GM23338 (cell line): Measurements from ENCODE around the gene AKIRIN2. TPM values are rescaled to one million over a fixed set of nuclear protein-coding genes. Genes with fewer than 3 reads are reported as not detected.

ENCODE experiments used
- ATAC-seq: fragments of 200-7000 bp; cut with Tn5 transposase; 3 replicates; pipeline ENCODE4 v1.9.1; 2020
- DNase-seq: peaks from one replicate; pipeline ENCODE4 v3.0.0-alpha.2; 2015; ENCODE audit warnings: low spot score
- H2AFZ ChIP-seq: fragments of 200-600 bp; sonication (generic); 2 replicates; pipeline ENCODE4 v1.8.0; 2016; ENCODE audit warnings: antibody characterized with exemption, mild to moderate bottlenecking, moderate library complexity
- H3F3A ChIP-seq: fragments of 200-600 bp; sonication (generic); replicated peaks from 2 replicates; pipeline ENCODE4 v1.8.0; 2017; ENCODE audit warnings: antibody characterized with exemption, mixed run types, low read depth
- H3K27ac ChIP-seq: fragments of 200-600 bp; sonication (generic); 2 replicates; pipeline ENCODE4 v1.6.1; 2016; ENCODE audit warnings: low read depth
- H3K27me3 ChIP-seq: fragments of 200-600 bp; sonication (generic); 2 replicates; pipeline ENCODE4 v1.8.0; 2016; ENCODE audit warnings: mild to moderate bottlenecking, mixed run types, moderate library complexity; ENCODE audit not compliant: insufficient read depth
- H3K36me3 ChIP-seq: fragments of 200-600 bp; sonication (generic); 2 replicates; pipeline ENCODE4 v1.8.0; 2016; ENCODE audit warnings: mild to moderate bottlenecking; ENCODE audit not compliant: insufficient read depth
- H3K4me1 ChIP-seq: fragments of 200-600 bp; sonication (generic); 2 replicates; pipeline ENCODE4 v1.8.0; 2016; ENCODE audit warnings: mild to moderate bottlenecking, moderate library complexity; ENCODE audit not compliant: insufficient read depth
- H3K4me2 ChIP-seq: fragments of 200-600 bp; sonication (generic); 2 replicates; pipeline ENCODE4 v1.7.1; 2017; ENCODE audit warnings: mixed run types
- H3K4me3 ChIP-seq: fragments of 200-600 bp; sonication (generic); 2 replicates; pipeline ENCODE4 v1.6.1; 2016; ENCODE audit warnings: mixed run types
- H3K79me2 ChIP-seq: fragments of 200-600 bp; sonication (generic); replicated peaks from 2 replicates; pipeline ENCODE4 v1.8.0; 2017; ENCODE audit warnings: mild to moderate bottlenecking; ENCODE audit not compliant: insufficient read depth
- H3K9me2 ChIP-seq: fragments of 200-600 bp; sonication (generic); 2 replicates; pipeline ENCODE4 v1.8.0; 2017; ENCODE audit not compliant: insufficient read depth
- H4K20me1 ChIP-seq: fragments of 200-600 bp; sonication (generic); replicated peaks from 2 replicates; pipeline ENCODE4 v1.8.0; 2017; ENCODE audit warnings: mild to moderate bottlenecking; ENCODE audit not compliant: insufficient read depth
- H3K27ac Mint-ChIP-seq: 2 replicates; pipeline ENCODE4 v1.8.0; 2020; ENCODE audit warnings: inconsistent platforms, mild to moderate bottlenecking, moderate library complexity, mixed read lengths
- H3K27me3 Mint-ChIP-seq: 3 replicates; pipeline ENCODE4 v1.8.0; 2022; ENCODE audit warnings: low read depth, mild to moderate bottlenecking, moderate library complexity, mixed read lengths, inconsistent platforms; ENCODE audit not compliant: insufficient read depth, poor library complexity
- H3K36me3 Mint-ChIP-seq: 3 replicates; pipeline ENCODE4 v1.8.0; 2021; ENCODE audit warnings: low read depth, mild to moderate bottlenecking, inconsistent platforms, moderate library complexity, mixed read lengths
- H3K4me1 Mint-ChIP-seq: 3 replicates; pipeline ENCODE4 v1.8.0; 2020; ENCODE audit warnings: mild to moderate bottlenecking, inconsistent platforms, mixed read lengths
- H3K4me3 Mint-ChIP-seq: 3 replicates; pipeline ENCODE4 v1.8.0; 2021; ENCODE audit warnings: moderate library complexity, mild to moderate bottlenecking, inconsistent platforms, mixed read lengths
- H3K9me3 Mint-ChIP-seq: 3 replicates; pipeline ENCODE4 v1.8.0; 2020; ENCODE audit warnings: moderate library complexity, mild to moderate bottlenecking, inconsistent platforms, mixed read lengths
- JUNB ChIP-seq: IDR thresholded peaks from one replicate; pipeline ENCODE4 v1.6.1; 2016; ENCODE audit warnings: antibody characterized with exemption; ENCODE audit not compliant: unreplicated experiment
- NANOG ChIP-seq: IDR thresholded peaks from 2 replicates; pipeline ENCODE4 v1.6.1; 2016; ENCODE audit warnings: antibody characterized with exemption, borderline replicate concordance
- POLR2AphosphoS5 ChIP-seq: IDR thresholded peaks from 2 replicates; pipeline ENCODE4 v1.6.1; 2016; ENCODE audit warnings: antibody characterized with exemption, low read depth
- STAT1 ChIP-seq: IDR thresholded peaks from one replicate; pipeline ENCODE4 v1.6.1; 2016; ENCODE audit warnings: antibody characterized with exemption; ENCODE audit not compliant: unreplicated experiment
- ZNF331 ChIP-seq: fragments of 250-450 bp; sonication (Bioruptor Pico); IDR thresholded peaks from 2 replicates; pipeline ENCODE4 v1.5.0; 2020; ENCODE audit warnings: low read depth, mild to moderate bottlenecking, moderate library complexity
- ZNF462 ChIP-seq: fragments of 250-450 bp; sonication (Bioruptor Pico); IDR thresholded peaks from 2 replicates; pipeline ENCODE4 v1.5.0; 2020; ENCODE audit warnings: mild to moderate bottlenecking, moderate library complexity
- polyA plus RNA-seq: library from polyadenylated mRNA; unstranded; fragments of >200 nt; fragmentation: Nextera tagmentation; extraction: Ambion mirVana; gene quantifications from 2 replicates; pipeline ENCODE4 v1.2.1, GENCODE V29; 2016
- total RNA-seq: library from RNA; depleted of rRNA; stranded (reverse); fragments of >200 nt; shearing (Covaris generic); gene quantifications from 2 replicates; pipeline ENCODE4 v1.2.3, GENCODE V29; 2014

AKIRIN2 gene
- total and polyA plus RNA-seq, 2 experiments from 2014 or later = 62.1 to 98.1 TPM

GRCh38 chr6:87656857-87657256, 45.2 kb downstream of the AKIRIN2 start (continued):
- no peak for TF ChIP-seq ZNF462
- TF ChIP-seq STAT1 = no peak
- TF ChIP-seq ZNF331 = no peak
- no peak for TF ChIP-seq POLR2AphosphoS5
- TF ChIP-seq NANOG = no peak

- no peaks in the 10 kb centered on the region for H3K79me2 ChIP-seq
These were observed 46.2 kb downstream of the AKIRIN2 start for GRCh38 chr6:87655824-87656223.

More at GRCh38 chr6:87655824-87656223, 46.2 kb downstream of the AKIRIN2 start:
- Mint-ChIP-seq H3K9me3 (no peaks in the 10 kb centered on the region), H3K36me3 (peaks cover 61% of the 10 kb centered on the region), H3K4me3 (no peak overlapping the region), H3K4me1 (peaks cover 31% of the 10 kb centered on the region), H3K27ac (no peak overlapping the region), H3K27me3 (peaks cover 2% of the 10 kb centered on the region)
- Histone ChIP-seq H3K4me3 (no peak overlapping the region), H3K27ac (no peak overlapping the region), H3K4me1 (peaks cover 24% of the 10 kb centered on the region), H3K36me3 (peaks cover 10% of the 10 kb centered on the region; the same call in 1 of the 2 replicates), H4K20me1 (no peaks in the 10 kb centered on the region), H3K27me3 (no peaks in the 10 kb centered on the region), H3F3A (no peaks in the 10 kb centered on the region), H3K9me2 (no peaks in the 10 kb centered on the region; the same call in 1 of the 2 replicates), H2AFZ (no peak overlapping the region), H3K4me2 (no peak overlapping the region)
- TF ChIP-seq JUNB = no peak
- no peak for DNase-seq
- ATAC-seq = no peak
